OCI-LY1 (cell line): ENCODE results near the gene ETF1.

Experiments used
- H2AFZ ChIP-seq: fragments of 200-600 bp; sonication (generic), shearing (Covaris generic); 2 replicates; pipeline ENCODE4 v1.6.0; 2014; ENCODE audit warnings: antibody characterized with exemption, mild to moderate bottlenecking, low read length
- H3F3A ChIP-seq: fragments of 200-600 bp; sonication (generic), shearing (Covaris generic); 2 replicates; pipeline ENCODE4 v1.6.0; 2014; ENCODE audit warnings: mild to moderate bottlenecking, antibody characterized with exemption, low read length, moderate library complexity; ENCODE audit not compliant: insufficient read depth
- H3K27ac ChIP-seq: fragments of 200-600 bp; sonication (generic); 2 replicates; pipeline ENCODE4 v1.5.1; 2014; ENCODE audit warnings: low read length, mixed run types, mild to moderate bottlenecking, low read depth; ENCODE audit not compliant: poor library complexity, severe bottlenecking
- H3K27me3 ChIP-seq: fragments of 200-600 bp; sonication (generic); 2 replicates; pipeline ENCODE4 v1.6.0; 2014; ENCODE audit warnings: antibody characterized with exemption, mild to moderate bottlenecking, low read length, moderate library complexity; ENCODE audit not compliant: insufficient read depth
- H3K36me3 ChIP-seq: fragments of 200-600 bp; sonication (generic); 2 replicates; pipeline ENCODE4 v1.6.1; 2014; ENCODE audit warnings: mild to moderate bottlenecking, antibody characterized with exemption, low read length, moderate library complexity, mixed read lengths; ENCODE audit not compliant: insufficient read depth
- H3K4me1 ChIP-seq: fragments of 200-600 bp; sonication (generic); 2 replicates; pipeline ENCODE4 v1.5.1; 2014; ENCODE audit warnings: mild to moderate bottlenecking, low read length, moderate library complexity; ENCODE audit not compliant: insufficient read depth, severe bottlenecking
- H3K4me2 ChIP-seq: fragments of 200-600 bp; sonication (generic), shearing (Covaris generic); 2 replicates; pipeline ENCODE4 v1.6.1; 2014; ENCODE audit warnings: low read length
- H3K4me3 ChIP-seq: fragments of 200-600 bp; sonication (generic); 2 replicates; pipeline ENCODE4 v1.5.1; 2014; ENCODE audit warnings: low read length, low read depth, mild to moderate bottlenecking, mixed read lengths; ENCODE audit not compliant: poor library complexity, severe bottlenecking
- H3K79me2 ChIP-seq: fragments of 200-600 bp; shearing (Covaris generic); 2 replicates; pipeline ENCODE4 v1.6.1; 2016; ENCODE audit warnings: mixed run types, low read length, mixed read lengths; ENCODE audit not compliant: insufficient read depth
- H3K9ac ChIP-seq: fragments of 200-600 bp; sonication (generic), shearing (Covaris generic); 2 replicates; pipeline ENCODE4 v1.6.1; 2014; ENCODE audit warnings: mild to moderate bottlenecking, low read length, mixed read lengths
- H3K9me2 ChIP-seq: fragments of 200-600 bp; sonication (generic), shearing (Covaris generic); 2 replicates; pipeline ENCODE4 v1.6.1; 2014; ENCODE audit warnings: low read depth, mild to moderate bottlenecking, low read length, mixed read lengths
- H3K9me3 ChIP-seq: fragments of 200-600 bp; shearing (Covaris generic); 2 replicates; pipeline ENCODE4 v1.6.1; 2014; ENCODE audit warnings: low read length, mixed read lengths
- H4K20me1 ChIP-seq: fragments of 200-600 bp; sonication (generic), shearing (Covaris generic); 2 replicates; pipeline ENCODE4 v1.6.0; 2016; ENCODE audit warnings: mild to moderate bottlenecking, low read length; ENCODE audit not compliant: insufficient read depth
- EZH2 ChIP-seq: fragments of 200-600 bp; sonication (generic), shearing (Covaris generic); IDR thresholded peaks from 2 replicates; pipeline ENCODE4 v1.8.0; 2017; ENCODE audit warnings: borderline replicate concordance, mixed run types, mild to moderate bottlenecking, antibody characterized with exemption, low read length, moderate library complexity, mixed read lengths
- TF ChIP-seq, protein P1 (sequence below): fragments of 200-600 bp; sonication (generic), shearing (Covaris generic); IDR thresholded peaks from 2 replicates; pipeline ENCODE4 v1.5.1; 2017; ENCODE audit warnings: mild to moderate bottlenecking, antibody characterized with exemption, low read length, moderate library complexity, mixed read lengths

The ETF1 gene

DNA sequence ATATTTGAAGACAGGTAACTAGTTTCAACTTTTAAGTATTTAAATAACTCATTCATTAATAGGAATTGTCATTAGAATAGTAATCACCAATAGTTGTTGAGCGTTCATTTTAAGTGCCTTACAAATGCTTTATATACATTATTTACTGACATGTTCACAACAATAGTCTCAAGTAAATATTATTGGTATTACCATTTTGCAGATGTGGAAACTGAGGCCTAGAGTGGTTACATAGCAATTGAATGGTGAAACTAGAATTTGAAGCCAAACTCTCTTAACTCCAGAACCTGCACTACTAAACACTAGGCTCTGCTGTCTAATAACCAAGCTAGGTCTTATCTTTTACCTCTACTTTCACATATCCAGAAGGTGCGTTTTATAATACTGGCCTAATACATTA lies 37.0 kb upstream of the ETF1 start:
- Histone ChIP-seq H3K27me3 (no peaks in the 10 kb centered on the region), H3F3A (no peaks in the 10 kb centered on the region; the same call in 1 of the 2 replicates), H3K4me3 (no peak overlapping the region), H3K4me2 (no peak overlapping the region), H3K9me2 (no peaks in the 10 kb centered on the region), H4K20me1 (no peaks in the 10 kb centered on the region), H3K4me1 (peaks cover 17% of the 10 kb centered on the region), H3K79me2 (peaks cover 1% of the 10 kb centered on the region), H3K9me3 (no peaks in the 10 kb centered on the region), H3K36me3 (peaks cover under 1% of the 10 kb centered on the region; the same call in 1 of the 2 replicates), H3K9ac (no peak overlapping the region), H2AFZ (no peak overlapping the region), H3K27ac (no peak overlapping the region)
- TF ChIP-seq, protein P1, sequence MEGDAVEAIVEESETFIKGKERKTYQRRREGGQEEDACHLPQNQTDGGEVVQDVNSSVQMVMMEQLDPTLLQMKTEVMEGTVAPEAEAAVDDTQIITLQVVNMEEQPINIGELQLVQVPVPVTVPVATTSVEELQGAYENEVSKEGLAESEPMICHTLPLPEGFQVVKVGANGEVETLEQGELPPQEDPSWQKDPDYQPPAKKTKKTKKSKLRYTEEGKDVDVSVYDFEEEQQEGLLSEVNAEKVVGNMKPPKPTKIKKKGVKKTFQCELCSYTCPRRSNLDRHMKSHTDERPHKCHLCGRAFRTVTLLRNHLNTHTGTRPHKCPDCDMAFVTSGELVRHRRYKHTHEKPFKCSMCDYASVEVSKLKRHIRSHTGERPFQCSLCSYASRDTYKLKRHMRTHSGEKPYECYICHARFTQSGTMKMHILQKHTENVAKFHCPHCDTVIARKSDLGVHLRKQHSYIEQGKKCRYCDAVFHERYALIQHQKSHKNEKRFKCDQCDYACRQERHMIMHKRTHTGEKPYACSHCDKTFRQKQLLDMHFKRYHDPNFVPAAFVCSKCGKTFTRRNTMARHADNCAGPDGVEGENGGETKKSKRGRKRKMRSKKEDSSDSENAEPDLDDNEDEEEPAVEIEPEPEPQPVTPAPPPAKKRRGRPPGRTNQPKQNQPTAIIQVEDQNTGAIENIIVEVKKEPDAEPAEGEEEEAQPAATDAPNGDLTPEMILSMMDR = no peak
- TF ChIP-seq EZH2 = no peak

DNA sequence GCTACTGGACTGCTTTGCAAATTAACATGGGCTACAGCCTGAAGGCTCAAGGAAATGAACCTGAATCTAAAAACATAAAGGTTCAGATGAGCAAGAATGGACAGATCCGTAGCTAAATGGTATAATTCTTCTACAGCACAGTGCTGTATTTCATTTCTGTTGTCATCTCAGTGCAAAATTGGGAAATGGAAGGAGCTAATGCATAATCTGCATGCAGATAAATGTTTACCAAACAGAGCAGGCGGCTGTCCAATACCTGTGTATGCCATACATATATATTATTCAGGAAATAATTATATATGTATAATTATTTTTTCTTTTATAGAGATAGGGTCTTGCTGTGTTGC lies 36.5 kb upstream of the ETF1 start:
- Histone ChIP-seq H3K9me2 (no peaks in the 10 kb centered on the region), H3F3A (no peaks in the 10 kb centered on the region; the same call in 1 of the 2 replicates), H4K20me1 (no peaks in the 10 kb centered on the region), H3K4me3 (no peak overlapping the region), H3K79me2 (peaks cover 6% of the 10 kb centered on the region), H3K9ac (no peak overlapping the region), H3K4me1 (peaks cover 17% of the 10 kb centered on the region), H3K9me3 (no peaks in the 10 kb centered on the region), H3K36me3 (peaks cover 6% of the 10 kb centered on the region; the same call in 1 of the 2 replicates), H2AFZ (no peak overlapping the region), H3K27me3 (no peaks in the 10 kb centered on the region), H3K4me2 (no peak overlapping the region), H3K27ac (no peak overlapping the region)
- TF ChIP-seq, protein P1 = no peak
- TF ChIP-seq EZH2 = no peak

DNA sequence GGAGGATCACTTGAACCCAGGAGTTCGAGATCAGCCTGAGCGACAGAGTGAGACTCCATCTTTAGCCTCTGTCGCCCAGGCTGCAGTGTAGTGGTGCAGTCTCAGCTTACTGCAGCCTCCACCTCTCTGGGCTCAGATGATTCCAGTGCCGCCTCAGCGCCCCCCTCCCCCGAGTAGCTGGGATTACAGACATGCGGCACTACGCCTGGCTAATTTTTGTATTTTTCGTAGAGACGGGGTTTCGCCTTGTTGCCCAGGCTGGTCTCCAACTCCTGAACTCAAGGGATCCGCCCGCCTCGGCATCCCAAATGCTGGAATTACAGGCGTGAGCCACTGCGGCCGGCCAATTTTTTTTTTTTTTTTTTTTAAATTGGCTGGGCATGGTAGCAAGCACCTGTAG lies 34.4 kb upstream of the ETF1 start:
- Histone ChIP-seq H4K20me1 (no peaks in the 10 kb centered on the region), H3K9me3 (no peaks in the 10 kb centered on the region), H3F3A (no peaks in the 10 kb centered on the region; the same call in 1 of the 2 replicates), H3K9me2 (no peaks in the 10 kb centered on the region), H3K79me2 (peaks cover 19% of the 10 kb centered on the region), H3K4me3 (no peak overlapping the region), H3K27ac (no peak overlapping the region), H3K27me3 (no peaks in the 10 kb centered on the region), H3K4me2 (peak overlapping the region; percentile 12; the same call in 1 of the 2 replicates), H3K4me1 (peaks cover 28% of the 10 kb centered on the region), H3K9ac (no peak overlapping the region; the same call in 1 of the 2 replicates), H3K36me3 (peaks cover 23% of the 10 kb centered on the region), H2AFZ (no peak overlapping the region)
- TF ChIP-seq, protein P1 = no peak
